ENCODE measurements around the gene DENND1B.
A peak's percentile ranks its signal among the peaks of the same experiment; 100 is the strongest.

The DENND1B gene

GRCh38 chr1:197775282-197776262 is at the start of gene DENND1B:
TSS of gene DENND1B (minus strand) at chr1:197775480. CDS start at chr1:197775155, 325 bp downstream.
- peak; percentile 38 for DNase-seq

GRCh38 chr1:197814306-197814705 is 39.0 kb upstream of the DENND1B start:
- no peak for DNase-seq

- DNase-seq: no peak
Observed at GRCh38 chr1:197813741-197814140, 38.5 kb upstream of the DENND1B start.

GRCh38 chr1:197811769-197812168 is 36.5 kb upstream of the DENND1B start:
- no peak for DNase-seq

- DNase-seq: no peak
Observed at GRCh38 chr1:197810812-197811211, 35.5 kb upstream of the DENND1B start.

GRCh38 chr1:197808880-197809279 is 33.6 kb upstream of the DENND1B start:
- DNase-seq: no peak

- DNase-seq: no peak
Observed at GRCh38 chr1:197807739-197808453, 32.6 kb upstream of the DENND1B start.

GRCh38 chr1:197807216-197807615 is 31.9 kb upstream of the DENND1B start:
- DNase-seq: no peak

GRCh38 chr1:197806718-197807117 is 31.4 kb upstream of the DENND1B start:
- no peak for DNase-seq

- DNase-seq: no peak
Observed at GRCh38 chr1:197801684-197802083, 26.4 kb upstream of the DENND1B start.

- DNase-seq: no peak
Observed at GRCh38 chr1:197801111-197801482, 25.8 kb upstream of the DENND1B start.

- no peak for DNase-seq
Observed at GRCh38 chr1:197800379-197801110, 25.3 kb upstream of the DENND1B start.

GRCh38 chr1:197799271-197799670 is 24.0 kb upstream of the DENND1B start:
- DNase-seq: no peak

GRCh38 chr1:197798492-197798891 is 23.2 kb upstream of the DENND1B start:
- no peak for DNase-seq

GRCh38 chr1:197797010-197797409 is 21.7 kb upstream of the DENND1B start:
- no peak for DNase-seq

GRCh38 chr1:197788741-197789739 is 13.8 kb upstream of the DENND1B start:
- DNase-seq: no peak

- DNase-seq: no peak
Observed at GRCh38 chr1:197787623-197788536, 12.6 kb upstream of the DENND1B start.

GRCh38 chr1:197787056-197787455 is 11.8 kb upstream of the DENND1B start:
- no peak for DNase-seq

- no peak for DNase-seq
Observed at GRCh38 chr1:197786280-197786679, 11.0 kb upstream of the DENND1B start.

- no peak for DNase-seq
Observed at GRCh38 chr1:197783510-197783948, 8.2 kb upstream of the DENND1B start.

Data from NCI-H1694 treated with DMSO at 0.1 percent for 48 hours (cell line).